ENCODE results near the gene KDM4C. TPM values are rescaled to one million over a fixed set of nuclear protein-coding genes. Genes with fewer than 3 reads are reported as not detected.
"Not testable (repeated sequence)": the region's sequence is repeated elsewhere in the genome, so short reads cannot be mapped to it uniquely, and the experiment has no call there.

KDM4C gene
- total RNA-seq, 1 experiment from 2014 or later, result 17.0 TPM

- Histone ChIP-seq H3K36me3 (no peaks in the 10 kb centered on the region), H3K9me3 (replicated peaks) (no peaks in the 10 kb centered on the region), H3K27me3 (no peaks in the 10 kb centered on the region), H3K4me1 (no peaks in the 10 kb centered on the region), H3K4me3 (no peak overlapping the region), H3K27ac (no peak overlapping the region)
- DNase-seq, result no peak
These were observed 417.1 kb downstream of the KDM4C start for GRCh38 chr9:7174884-7175283.

DNA sequence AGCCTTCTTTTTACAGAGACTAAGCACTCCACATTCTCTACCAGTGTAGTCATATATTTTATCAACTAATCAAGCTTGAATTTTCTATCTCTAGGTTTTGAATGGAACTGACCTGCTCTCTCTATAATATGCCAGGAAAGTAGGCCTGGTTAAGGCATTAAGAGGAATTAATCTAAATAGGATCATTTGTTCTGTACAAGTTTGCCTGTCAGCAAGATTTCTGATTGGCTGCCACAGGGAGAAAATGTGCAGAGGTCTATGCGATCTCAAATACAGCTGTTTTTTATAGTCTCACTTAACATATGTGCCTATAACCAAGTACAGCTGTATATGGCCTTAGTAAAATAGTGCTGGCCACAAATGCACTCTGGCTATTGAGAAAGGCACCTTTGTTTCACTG is 418.8 kb downstream of the KDM4C start:
- H3K27me3 ChIP-seq, result no peaks in the 10 kb centered on the region
- no peak overlapping the region for H3K27ac ChIP-seq
- no peaks in the 10 kb centered on the region for H3K36me3 ChIP-seq
- DNase-seq, result no peak
- no peaks in the 10 kb centered on the region for H3K9me3 ChIP-seq (replicated peaks)
- no peak overlapping the region for H3K4me3 ChIP-seq
- no peaks in the 10 kb centered on the region for H3K4me1 ChIP-seq

DNA sequence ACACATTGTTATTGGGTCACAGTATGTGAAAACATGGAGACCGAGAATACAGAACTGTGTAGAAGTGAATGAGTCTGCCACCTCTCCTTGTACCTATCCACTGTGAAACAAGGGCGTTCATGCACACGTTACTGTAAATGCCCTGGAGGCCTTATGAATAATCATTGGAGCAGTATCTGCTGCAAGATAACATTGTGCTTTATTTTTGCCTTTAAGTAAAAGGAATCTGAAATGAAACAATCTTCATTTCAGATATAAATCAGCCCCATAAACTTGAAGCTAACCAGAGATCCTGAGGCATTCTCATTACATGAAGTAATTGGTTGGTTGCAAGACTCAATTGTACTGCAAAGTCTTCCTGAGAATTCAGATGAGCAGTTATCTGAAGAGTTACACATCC is 419.6 kb downstream of the KDM4C start:
- Histone ChIP-seq H3K27me3 (no peaks in the 10 kb centered on the region), H3K9me3 (replicated peaks) (no peaks in the 10 kb centered on the region), H3K4me1 (no peaks in the 10 kb centered on the region), H3K4me3 (no peak overlapping the region), H3K27ac (no peak overlapping the region), H3K36me3 (no peaks in the 10 kb centered on the region)
- DNase-seq, result no peak

- Histone ChIP-seq H3K27ac (no peak overlapping the region), H3K4me1 (no peaks in the 10 kb centered on the region), H3K36me3 (no peaks in the 10 kb centered on the region), H3K27me3 (no peaks in the 10 kb centered on the region), H3K4me3 (no peak overlapping the region), H3K9me3 (replicated peaks) (no peaks in the 10 kb centered on the region)
- no peak for DNase-seq
These were observed 421.0 kb downstream of the KDM4C start for GRCh38 chr9:7178729-7179128.

DNA sequence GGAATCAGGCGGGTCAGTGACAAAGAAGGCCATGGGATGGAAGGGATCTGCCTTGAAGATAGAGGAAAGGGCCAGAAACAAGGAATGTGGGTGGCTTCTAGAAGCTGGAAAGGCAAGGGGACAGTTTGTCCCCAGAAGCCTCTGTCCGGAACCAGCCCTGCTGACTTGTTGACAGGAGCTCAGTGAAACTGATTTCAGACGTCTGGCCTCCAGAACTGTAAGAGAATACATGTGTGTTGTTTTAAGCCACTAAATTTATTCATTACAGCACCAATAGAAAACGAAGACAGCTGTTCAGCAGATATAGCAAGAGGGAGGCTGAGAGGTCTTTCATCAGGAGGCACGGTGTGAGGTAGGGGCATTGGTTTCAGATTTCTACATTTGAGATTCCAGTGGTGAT is 422.5 kb downstream of the KDM4C start:
- Histone ChIP-seq H3K4me1 (no peaks in the 10 kb centered on the region; the same call in 1 of the 2 replicates), H3K27ac (no peak overlapping the region), H3K9me3 (replicated peaks) (no peaks in the 10 kb centered on the region), H3K36me3 (no peaks in the 10 kb centered on the region), H3K4me3 (no peak overlapping the region), H3K27me3 (no peaks in the 10 kb centered on the region)
- no peak for DNase-seq

DNA sequence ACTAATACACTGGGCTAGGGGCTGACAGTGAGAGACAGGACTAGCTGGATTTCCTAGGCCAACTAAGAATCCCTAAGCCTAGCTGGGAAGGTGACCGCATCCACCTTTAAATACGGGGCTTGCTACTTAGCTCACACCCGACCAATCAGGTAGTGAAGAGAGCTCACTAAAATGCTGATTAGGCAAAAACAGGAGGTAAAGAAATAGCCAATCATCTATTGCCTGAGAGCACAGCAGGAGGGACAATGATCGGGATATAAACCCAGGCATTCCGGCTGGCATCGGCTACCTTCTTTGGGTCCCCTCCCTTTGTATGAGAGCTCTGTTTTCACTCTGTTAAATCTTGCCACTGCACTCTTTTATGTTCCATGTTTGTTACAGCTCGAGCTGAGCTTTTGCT is 425.4 kb downstream of the KDM4C start:
- not testable (repeated sequence) for DNase-seq, H3K36me3 ChIP-seq

DNA sequence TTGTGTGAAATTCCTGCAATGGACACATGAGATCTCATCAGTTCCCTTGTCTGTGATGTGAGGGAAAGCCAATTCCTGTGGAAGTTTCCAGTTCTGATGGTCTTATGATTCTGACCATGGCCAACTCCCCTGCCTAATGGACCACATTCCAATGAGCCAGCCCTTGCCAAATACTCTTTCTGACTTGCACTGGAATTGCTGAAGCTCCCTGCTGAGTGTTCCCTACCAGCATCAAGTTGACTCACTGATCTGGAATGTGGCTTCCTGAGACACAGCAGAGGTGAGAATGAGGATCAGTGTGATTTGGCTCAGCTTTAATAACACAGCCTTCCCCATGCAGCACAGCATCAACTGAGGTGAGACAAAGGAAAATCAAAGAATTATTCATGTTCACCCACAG is 427.8 kb downstream of the KDM4C start:
- H3K4me1 ChIP-seq, result no peaks in the 10 kb centered on the region; the same call in 1 of the 2 replicates
- DNase-seq, result peak; percentile 13 to 24
- no peaks in the 10 kb centered on the region for H3K36me3 ChIP-seq
- H3K4me3 ChIP-seq, result no peak overlapping the region
- no peak overlapping the region for H3K27ac ChIP-seq
- H3K9me3 ChIP-seq (replicated peaks), result no peaks in the 10 kb centered on the region
- no peaks in the 10 kb centered on the region for H3K27me3 ChIP-seq

More for the DNA sequence above, 425.4 kb downstream of the KDM4C start:
- not testable (repeated sequence) for H3K4me1 ChIP-seq; H3K9me3 ChIP-seq (replicated peaks); H3K4me3 ChIP-seq; H3K27ac ChIP-seq; H3K27me3 ChIP-seq

GRCh38 chr9:7186175-7186574 is 428.4 kb downstream of the KDM4C start:
- Histone ChIP-seq H3K27me3 (no peaks in the 10 kb centered on the region), H3K27ac (no peak overlapping the region), H3K4me1 (no peaks in the 10 kb centered on the region; the same call in 1 of the 2 replicates), H3K36me3 (no peaks in the 10 kb centered on the region), H3K4me3 (no peak overlapping the region), H3K9me3 (replicated peaks) (no peaks in the 10 kb centered on the region)
- peak; percentile 5 to 54 for DNase-seq

GRCh38 chr9:7192266-7192665 is 434.5 kb downstream of the KDM4C start:
- Histone ChIP-seq H3K27ac (no peak overlapping the region), H3K36me3 (no peaks in the 10 kb centered on the region), H3K27me3 (no peaks in the 10 kb centered on the region), H3K9me3 (replicated peaks) (no peaks in the 10 kb centered on the region), H3K4me3 (no peak overlapping the region), H3K4me1 (no peaks in the 10 kb centered on the region)
- no peak for DNase-seq

DNA sequence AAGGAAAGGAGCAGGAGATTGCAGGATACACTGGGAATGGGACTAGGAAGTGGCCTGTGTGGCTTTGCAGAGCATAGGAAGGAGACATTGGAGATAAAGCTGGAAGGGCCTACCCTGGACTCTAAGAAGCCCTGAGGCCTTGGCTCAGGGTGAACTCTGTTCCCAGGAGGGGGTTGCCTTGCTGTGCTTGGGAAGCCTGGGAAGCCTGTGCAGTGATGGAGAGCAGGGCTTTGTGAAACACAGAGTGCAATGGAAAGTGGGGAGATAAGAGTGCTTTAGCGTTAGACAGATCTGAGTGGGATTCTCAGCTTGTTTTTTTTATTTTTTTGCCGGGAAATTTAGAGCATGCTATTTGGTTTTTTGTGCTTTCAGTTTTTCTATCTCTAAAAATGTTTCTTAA is 437.8 kb downstream of the KDM4C start:
- Histone ChIP-seq H3K27ac (no peak overlapping the region), H3K4me1 (no peaks in the 10 kb centered on the region), H3K9me3 (replicated peaks) (no peaks in the 10 kb centered on the region), H3K4me3 (no peak overlapping the region), H3K27me3 (no peaks in the 10 kb centered on the region), H3K36me3 (no peaks in the 10 kb centered on the region)
- DNase-seq, result no peak

DNA sequence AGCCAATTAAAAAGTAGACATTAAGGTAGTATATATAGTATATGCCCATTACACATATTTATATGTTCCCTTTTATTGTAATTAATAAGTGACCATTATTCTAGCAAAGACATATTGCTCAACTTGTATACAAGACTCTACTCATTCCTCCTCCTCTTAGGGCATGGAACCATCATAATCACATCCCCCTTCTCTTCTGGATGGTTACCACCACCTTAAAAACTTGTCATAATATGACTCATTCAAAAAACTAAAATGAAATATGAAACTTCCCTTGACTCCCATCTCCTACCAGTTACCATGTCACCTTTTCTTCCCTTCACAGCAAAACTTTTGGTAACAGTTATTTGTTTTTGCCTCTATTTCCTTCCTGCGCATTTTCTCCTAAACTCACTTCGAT is 438.7 kb downstream of the KDM4C start:
- H3K36me3 ChIP-seq, result no peaks in the 10 kb centered on the region
- H3K9me3 ChIP-seq (replicated peaks), result no peaks in the 10 kb centered on the region
- DNase-seq, result no peak

GRCh38 chr9:7201196-7201595 is 443.4 kb downstream of the KDM4C start:
- Histone ChIP-seq H3K27me3 (no peaks in the 10 kb centered on the region), H3K4me1 (no peaks in the 10 kb centered on the region), H3K9me3 (replicated peaks) (no peaks in the 10 kb centered on the region), H3K27ac (no peak overlapping the region), H3K36me3 (no peaks in the 10 kb centered on the region), H3K4me3 (no peak overlapping the region)
- no peak for DNase-seq

More for the DNA sequence above, 438.7 kb downstream of the KDM4C start:
- Histone ChIP-seq H3K27me3 (no peaks in the 10 kb centered on the region), H3K4me1 (no peaks in the 10 kb centered on the region), H3K4me3 (no peak overlapping the region), H3K27ac (no peak overlapping the region)

DNA sequence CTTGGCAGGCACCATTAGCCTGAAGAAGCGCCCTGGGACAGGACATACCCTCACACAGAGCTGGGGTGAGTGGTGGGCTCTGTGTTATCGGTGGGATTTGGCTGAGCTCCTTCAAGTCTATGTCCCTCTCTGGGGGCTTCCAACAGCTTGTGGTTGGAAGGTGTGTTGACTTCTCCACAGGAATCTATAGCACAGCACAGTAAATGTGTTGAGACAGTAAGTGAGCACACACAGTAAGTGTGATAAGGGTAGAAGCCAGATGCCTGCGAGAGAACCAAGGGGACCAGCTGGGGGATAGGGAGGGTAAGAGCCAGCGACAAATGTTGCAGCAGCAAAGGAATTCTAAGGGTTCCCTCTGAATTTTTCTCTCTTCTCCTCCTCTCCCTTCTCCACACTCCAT is 448.0 kb downstream of the KDM4C start:
- Histone ChIP-seq H3K27ac (no peak overlapping the region), H3K36me3 (no peaks in the 10 kb centered on the region), H3K9me3 (replicated peaks) (no peaks in the 10 kb centered on the region), H3K27me3 (no peaks in the 10 kb centered on the region), H3K4me1 (no peaks in the 10 kb centered on the region), H3K4me3 (no peak overlapping the region)
- no peak for DNase-seq

GRCh38 chr9:7206221-7206758 is 448.5 kb downstream of the KDM4C start:
- no peak overlapping the region for H3K27ac ChIP-seq
- no peaks in the 10 kb centered on the region for H3K36me3 ChIP-seq
- H3K4me1 ChIP-seq, result no peaks in the 10 kb centered on the region
- H3K27me3 ChIP-seq, result no peaks in the 10 kb centered on the region
- DNase-seq, result no peak
- H3K9me3 ChIP-seq (replicated peaks), result no peaks in the 10 kb centered on the region
- H3K4me3 ChIP-seq, result no peak overlapping the region

- Histone ChIP-seq H3K4me3 (no peak overlapping the region), H3K27me3 (no peaks in the 10 kb centered on the region), H3K9me3 (replicated peaks) (no peaks in the 10 kb centered on the region), H3K27ac (no peak overlapping the region), H3K36me3 (no peaks in the 10 kb centered on the region), H3K4me1 (0 out of 2 replicates have a peak, but pooled peaks cover 3% of the 10 kb centered on the region)
- DNase-seq, result no peak
These were observed 451.4 kb downstream of the KDM4C start for GRCh38 chr9:7209016-7209715.

GRCh38 chr9:7209990-7210389 is 452.2 kb downstream of the KDM4C start:
- Histone ChIP-seq H3K4me3 (no peak overlapping the region), H3K36me3 (no peaks in the 10 kb centered on the region), H3K4me1 (0 out of 2 replicates have a peak, but pooled peaks cover 3% of the 10 kb centered on the region), H3K9me3 (replicated peaks) (no peaks in the 10 kb centered on the region), H3K27ac (no peak overlapping the region), H3K27me3 (no peaks in the 10 kb centered on the region)
- DNase-seq, result no peak

Measured in SJCRH30 (cell line).